ENCODE measurements around the gene EML2. TPM values are rescaled to one million over a fixed set of nuclear protein-coding genes. Genes with fewer than 3 reads are reported as not detected.
A peak's percentile ranks its signal among the peaks of the same experiment; 100 is the strongest.

EML2 gene
- total RNA-seq, 1 donor from 2014 or later = 27.1 TPM

- no peaks in the 10 kb centered on the region for H3K36me3 Mint-ChIP-seq (ENCODE audit: unreplicated experiment)
- peaks cover 37% of the 10 kb centered on the region for H3K4me1 Mint-ChIP-seq (ENCODE audit: unreplicated experiment)
These were observed 4.1 kb upstream of the EML2 start for GRCh38 chr19:45643024-45643926.

DNA sequence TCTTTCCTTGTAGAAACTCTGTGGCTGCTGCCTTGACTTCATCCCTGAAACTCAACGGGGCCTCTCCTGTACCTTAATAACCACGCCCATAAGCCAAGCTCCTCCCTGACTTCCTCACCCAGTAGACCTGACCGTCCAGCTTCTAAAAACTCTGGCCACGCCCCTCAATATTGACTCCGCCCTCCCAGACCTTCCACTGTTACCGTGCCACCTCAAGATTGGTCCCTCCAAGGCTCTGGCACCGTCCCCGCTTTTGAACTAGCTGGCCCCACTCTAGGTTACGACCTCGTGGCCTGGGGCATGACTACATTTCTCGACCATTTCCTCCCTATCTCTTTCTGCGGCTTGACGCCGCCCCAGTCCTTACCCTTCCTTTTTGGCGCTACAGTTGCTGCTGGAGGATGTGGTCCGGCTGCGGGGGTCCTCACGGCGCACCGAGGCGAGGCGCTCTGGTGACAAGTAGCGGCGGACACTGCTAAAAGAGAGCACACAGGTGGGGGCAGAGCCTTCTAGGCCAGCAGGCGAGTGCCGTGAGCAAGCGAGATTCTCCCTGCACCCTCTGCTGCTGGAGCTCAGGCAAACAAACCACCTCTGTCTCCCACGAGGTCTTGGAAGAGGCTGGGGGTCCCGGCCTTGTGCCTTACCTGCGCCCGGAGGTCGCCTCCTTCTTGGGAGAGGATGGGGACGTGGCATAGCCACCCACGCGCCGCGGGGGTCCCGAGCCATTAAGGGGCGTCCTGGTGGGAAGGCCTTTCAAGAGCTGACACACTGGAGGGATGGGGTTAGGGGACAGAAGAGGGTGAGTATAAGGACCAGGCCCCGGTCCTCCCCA is 2.3 kb upstream of the EML2 start:
- peaks cover 41% of the 10 kb centered on the region for H3K4me1 Mint-ChIP-seq (ENCODE audit: unreplicated experiment)
- peak overlapping the region; percentile 91 for H3K27ac Mint-ChIP-seq (ENCODE audit: unreplicated experiment)
- no peak for DNase-seq (ENCODE audit: extremely low spot score, unreplicated experiment)
- peak overlapping the region; percentile 73 for H3K4me3 Mint-ChIP-seq (ENCODE audit: unreplicated experiment)
- TF ChIP-seq, protein P1, sequence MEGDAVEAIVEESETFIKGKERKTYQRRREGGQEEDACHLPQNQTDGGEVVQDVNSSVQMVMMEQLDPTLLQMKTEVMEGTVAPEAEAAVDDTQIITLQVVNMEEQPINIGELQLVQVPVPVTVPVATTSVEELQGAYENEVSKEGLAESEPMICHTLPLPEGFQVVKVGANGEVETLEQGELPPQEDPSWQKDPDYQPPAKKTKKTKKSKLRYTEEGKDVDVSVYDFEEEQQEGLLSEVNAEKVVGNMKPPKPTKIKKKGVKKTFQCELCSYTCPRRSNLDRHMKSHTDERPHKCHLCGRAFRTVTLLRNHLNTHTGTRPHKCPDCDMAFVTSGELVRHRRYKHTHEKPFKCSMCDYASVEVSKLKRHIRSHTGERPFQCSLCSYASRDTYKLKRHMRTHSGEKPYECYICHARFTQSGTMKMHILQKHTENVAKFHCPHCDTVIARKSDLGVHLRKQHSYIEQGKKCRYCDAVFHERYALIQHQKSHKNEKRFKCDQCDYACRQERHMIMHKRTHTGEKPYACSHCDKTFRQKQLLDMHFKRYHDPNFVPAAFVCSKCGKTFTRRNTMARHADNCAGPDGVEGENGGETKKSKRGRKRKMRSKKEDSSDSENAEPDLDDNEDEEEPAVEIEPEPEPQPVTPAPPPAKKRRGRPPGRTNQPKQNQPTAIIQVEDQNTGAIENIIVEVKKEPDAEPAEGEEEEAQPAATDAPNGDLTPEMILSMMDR (IDR thresholded peaks at IDR 0.05) = no peak
- no peaks in the 10 kb centered on the region for H3K9me3 Mint-ChIP-seq (ENCODE audit: unreplicated experiment)
- no peaks in the 10 kb centered on the region for H3K27me3 Mint-ChIP-seq (ENCODE audit: unreplicated experiment)
- no peaks in the 10 kb centered on the region for H3K36me3 Mint-ChIP-seq (ENCODE audit: unreplicated experiment)

More at GRCh38 chr19:45643024-45643926, 4.1 kb upstream of the EML2 start:
- H3K27ac Mint-ChIP-seq (ENCODE audit: unreplicated experiment) = peak overlapping the region; percentile 59
- no peaks in the 10 kb centered on the region for H3K27me3 Mint-ChIP-seq (ENCODE audit: unreplicated experiment)
- H3K9me3 Mint-ChIP-seq (ENCODE audit: unreplicated experiment) = no peaks in the 10 kb centered on the region
- DNase-seq (ENCODE audit: extremely low spot score, unreplicated experiment) = peak; percentile 96
- H3K4me3 Mint-ChIP-seq (ENCODE audit: unreplicated experiment) = peak overlapping the region; percentile 64
- TF ChIP-seq, protein P1 (IDR thresholded peaks at IDR 0.05) = peak; percentile 99

GRCh38 chr19:45640849-45641273 is 1.7 kb upstream of the EML2 start:
- no peaks in the 10 kb centered on the region for H3K27me3 Mint-ChIP-seq (ENCODE audit: unreplicated experiment)
- TF ChIP-seq, protein P1 (IDR thresholded peaks at IDR 0.05) = no peak
- no peak for DNase-seq (ENCODE audit: extremely low spot score, unreplicated experiment)
- H3K36me3 Mint-ChIP-seq (ENCODE audit: unreplicated experiment) = no peaks in the 10 kb centered on the region
- peaks cover 35% of the 10 kb centered on the region for H3K4me1 Mint-ChIP-seq (ENCODE audit: unreplicated experiment)
- H3K27ac Mint-ChIP-seq (ENCODE audit: unreplicated experiment) = peak overlapping the region; percentile 91
- peak overlapping the region; percentile 73 for H3K4me3 Mint-ChIP-seq (ENCODE audit: unreplicated experiment)
- H3K9me3 Mint-ChIP-seq (ENCODE audit: unreplicated experiment) = no peaks in the 10 kb centered on the region

DNA sequence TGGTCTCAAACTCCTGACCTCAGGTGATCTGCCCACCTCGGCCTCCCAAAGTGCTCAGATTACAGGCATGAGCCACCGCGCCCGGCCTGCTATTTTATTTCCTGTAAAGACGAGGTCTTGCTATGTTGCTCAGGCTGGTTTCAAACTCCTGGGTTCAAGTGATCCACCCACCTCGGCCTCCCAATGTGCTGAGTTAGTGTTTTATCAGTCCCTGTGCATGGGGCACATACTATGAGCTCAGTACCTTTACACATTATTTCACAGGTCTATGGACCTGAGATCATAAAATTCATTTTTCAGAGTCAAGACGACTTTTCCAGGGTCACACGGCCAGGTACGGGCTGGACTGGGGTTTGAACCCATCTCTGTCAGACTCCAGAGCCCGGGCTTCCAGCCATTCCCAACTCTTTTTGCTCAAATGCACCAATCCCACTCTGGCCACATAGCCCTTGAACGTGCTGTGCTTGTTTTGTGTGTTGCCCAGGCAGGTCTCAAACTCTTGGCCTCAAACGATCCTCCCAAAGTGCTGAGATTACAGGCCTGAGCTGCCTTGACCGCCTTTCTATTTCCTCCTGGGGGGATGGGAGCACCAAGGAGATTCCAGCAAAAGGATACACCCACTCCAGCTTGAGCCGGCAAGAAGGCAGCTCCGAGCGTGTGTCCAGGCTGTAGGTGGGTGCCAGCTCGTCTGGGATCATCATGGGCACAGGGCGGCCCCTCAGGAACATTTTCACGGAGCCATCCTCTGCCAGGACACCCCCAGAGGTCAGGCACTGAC is 1.1 kb downstream of the EML2 start:
- TF ChIP-seq, protein P1 (IDR thresholded peaks at IDR 0.05) = no peak
- DNase-seq (ENCODE audit: extremely low spot score, unreplicated experiment) = no peak
- Mint-ChIP-seq H3K36me3 (ENCODE audit: unreplicated experiment) (no peaks in the 10 kb centered on the region), H3K4me1 (ENCODE audit: unreplicated experiment) (peaks cover 30% of the 10 kb centered on the region), H3K4me3 (ENCODE audit: unreplicated experiment) (peak overlapping the region; percentile 91), H3K27ac (ENCODE audit: unreplicated experiment) (peak overlapping the region; percentile 86), H3K9me3 (ENCODE audit: unreplicated experiment) (no peaks in the 10 kb centered on the region), H3K27me3 (ENCODE audit: unreplicated experiment) (no peaks in the 10 kb centered on the region)
